Head of caudate nucleus (tissue), 42 donors: Measurements from ENCODE around the gene TECTB.

Source experiments
- DNase-seq, 42 donors: peaks; one replicate each; pipeline versions ENCODE4 v3.0.0 to v3.0.0-alpha.2; 2020 to 2021; ENCODE audit warnings: mixed read lengths in 7 of 42
- intact Hi-C: fragments of 100-400 bp; cut with DNase I; formaldehyde crosslinking; loops from one replicate; pipeline ENCODE4 v1.15.0; 2022

The TECTB gene

DNA sequence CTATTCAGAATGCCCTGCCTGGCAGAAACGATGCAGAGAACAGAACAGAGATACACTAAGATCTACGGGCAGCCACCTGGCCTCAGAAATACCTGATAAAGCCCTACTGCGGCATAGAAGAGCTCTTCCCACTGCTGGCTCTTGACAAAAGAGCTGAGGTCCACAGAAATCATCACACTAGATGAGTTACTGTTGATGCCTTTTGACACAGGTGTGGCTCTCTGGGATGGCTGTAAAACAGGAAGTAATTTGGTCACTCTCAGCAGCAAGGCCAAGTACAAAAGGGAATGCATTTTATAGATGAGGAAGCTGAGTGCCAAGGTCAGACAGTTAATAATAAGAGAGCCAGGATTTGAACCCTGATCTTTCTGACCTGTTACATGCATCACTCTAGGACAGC lies 55.8 kb downstream of the TECTB start:
- intact Hi-C loops: no loop called here
- DNase-seq: peak in 1 of 42 donors; percentile 15

DNA sequence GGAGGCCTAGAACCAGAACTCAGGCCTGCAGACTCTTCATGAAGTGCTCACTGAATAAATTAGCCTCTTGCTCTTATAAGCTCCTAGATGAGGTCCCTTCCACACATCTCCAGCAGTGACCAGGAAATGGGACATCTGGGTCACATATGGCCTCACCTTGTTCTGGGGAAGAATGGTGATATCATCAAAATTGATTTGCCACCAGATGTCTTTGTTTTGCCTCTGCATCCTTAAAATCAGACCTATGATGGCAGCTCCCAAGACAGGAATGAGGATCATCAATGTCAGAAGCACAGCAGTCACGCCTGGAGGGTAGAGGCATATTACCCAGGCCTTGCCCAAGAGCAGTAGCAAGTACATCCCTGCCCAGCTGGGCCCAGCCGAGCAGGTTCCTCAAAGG lies 57.4 kb downstream of the TECTB start:
- DNase-seq: peak in 1 of 42 donors; percentile 17
- intact Hi-C loops: no loop called here

DNA sequence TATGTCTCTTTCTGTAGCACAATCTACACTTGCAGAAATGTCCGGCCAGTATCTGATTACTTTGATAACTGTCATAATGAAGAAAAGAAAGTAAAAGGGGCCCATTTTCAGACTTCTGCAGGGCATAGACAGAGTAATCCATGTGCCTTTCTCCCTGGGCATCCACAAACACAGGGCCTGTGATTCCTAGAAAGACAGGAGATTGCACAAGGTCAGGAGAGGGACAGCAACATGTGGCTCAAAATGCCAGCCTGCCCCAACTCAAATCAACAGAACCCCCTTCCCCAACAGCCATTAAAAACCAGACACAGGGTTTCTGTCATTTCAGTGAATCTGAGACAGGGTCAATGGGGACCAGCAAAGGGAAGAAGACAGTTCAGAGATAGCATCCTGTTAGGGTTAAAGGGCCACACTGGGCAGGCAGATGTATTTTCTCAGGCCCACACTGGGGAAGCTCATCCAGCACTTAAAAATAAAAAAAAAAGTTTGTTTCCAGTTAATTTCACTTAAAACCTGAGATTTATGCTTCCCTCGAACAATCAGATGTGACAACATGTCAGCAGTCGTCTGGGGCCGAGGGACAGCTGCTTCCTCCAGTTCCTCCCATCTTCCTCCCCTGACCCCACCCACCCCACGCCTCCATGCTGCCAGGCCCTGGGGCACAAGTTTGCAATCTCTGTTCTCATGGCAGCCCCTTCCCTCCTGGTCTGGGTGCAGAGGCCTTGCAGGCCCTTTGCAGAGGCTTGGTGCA lies 60.0 kb downstream of the TECTB start:
- intact Hi-C loops: no loop called here
- DNase-seq: peak in 1 of 42 donors; percentile 30

DNA sequence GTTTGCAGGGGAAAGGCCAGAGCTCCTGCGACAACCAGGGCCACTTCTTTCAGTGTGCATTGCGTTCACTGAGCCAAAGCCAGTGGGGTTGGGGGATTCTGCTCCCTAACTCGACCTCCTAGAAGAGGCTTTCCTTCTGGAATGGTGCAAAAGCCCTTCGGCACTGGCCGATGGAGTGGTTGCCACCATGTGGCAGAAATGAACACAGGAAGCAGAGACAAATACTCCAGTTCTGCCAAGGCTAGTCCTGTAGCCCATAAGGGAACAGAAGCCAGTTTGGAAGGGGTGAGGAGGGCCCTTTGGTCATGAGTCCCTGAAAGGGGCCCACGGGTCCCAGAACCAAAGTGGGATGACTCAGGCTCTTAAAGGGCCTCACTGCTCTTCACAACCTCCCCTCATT lies 61.1 kb downstream of the TECTB start:
- intact Hi-C loops: no loop called here
- peak in 1 of 42 donors; percentile 32 for DNase-seq

DNA sequence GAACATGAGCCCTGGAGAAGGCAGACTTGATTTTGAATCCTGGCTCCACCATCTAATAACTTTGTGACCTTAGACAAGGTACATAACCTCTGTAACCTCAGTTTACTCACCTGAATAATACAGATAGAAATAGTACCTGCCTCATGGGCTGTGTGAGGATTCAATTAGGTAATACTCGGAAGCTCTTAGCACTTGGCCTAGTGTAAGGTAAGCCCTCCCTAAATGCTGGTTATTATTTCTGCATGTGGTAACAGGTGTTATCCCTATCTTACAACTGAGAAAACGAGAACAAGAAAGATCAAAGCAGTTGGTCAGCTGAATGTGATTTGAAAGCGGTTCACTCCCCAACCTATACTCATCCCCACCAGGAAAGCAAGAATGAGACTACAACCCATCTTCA lies 62.0 kb downstream of the TECTB start:
- no peak for DNase-seq
- intact Hi-C loops: no loop called here

DNA sequence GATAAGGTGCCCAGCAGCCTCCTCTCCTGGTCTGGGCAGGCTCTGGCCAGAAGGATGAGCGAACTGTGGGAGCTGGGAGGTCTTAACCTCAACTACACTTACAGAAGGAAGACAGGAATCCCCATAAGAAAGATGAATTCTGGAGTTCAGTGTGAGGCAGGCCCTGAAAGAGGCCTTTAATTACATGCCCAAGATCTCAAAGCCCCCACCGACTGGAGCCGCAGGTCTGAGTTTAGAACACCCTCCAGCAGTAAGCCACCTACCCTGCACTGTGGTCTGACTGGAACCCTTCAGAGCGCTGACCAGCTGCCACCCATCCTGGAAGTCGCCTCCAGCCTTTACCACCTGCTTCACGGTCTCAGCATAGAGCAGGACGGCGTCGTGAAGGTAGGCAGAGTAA lies 62.5 kb downstream of the TECTB start:
- intact Hi-C loops: no loop called here
- DNase-seq: peak in 1 of 42 donors; percentile 17

DNA sequence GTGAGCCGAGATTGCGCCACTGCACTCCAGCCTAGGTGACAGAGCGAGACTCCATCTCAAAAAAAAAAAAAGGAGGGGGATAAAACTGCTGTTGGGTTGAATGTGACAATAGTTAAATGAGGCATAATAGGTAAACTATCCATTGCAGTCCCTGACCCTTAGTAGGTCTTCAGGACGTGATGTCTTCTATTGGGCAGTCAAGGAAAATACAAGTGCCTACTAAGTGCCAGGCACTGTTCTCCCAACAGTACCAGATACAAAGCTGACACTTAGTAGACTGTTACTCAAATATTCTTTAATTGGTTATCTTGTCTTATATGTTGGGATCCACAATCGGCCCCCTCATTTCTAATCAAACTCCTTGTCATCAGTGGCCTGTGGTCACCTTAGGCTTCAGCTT lies 63.6 kb downstream of the TECTB start:
- intact Hi-C loops: no loop called here
- DNase-seq: no peak

DNA sequence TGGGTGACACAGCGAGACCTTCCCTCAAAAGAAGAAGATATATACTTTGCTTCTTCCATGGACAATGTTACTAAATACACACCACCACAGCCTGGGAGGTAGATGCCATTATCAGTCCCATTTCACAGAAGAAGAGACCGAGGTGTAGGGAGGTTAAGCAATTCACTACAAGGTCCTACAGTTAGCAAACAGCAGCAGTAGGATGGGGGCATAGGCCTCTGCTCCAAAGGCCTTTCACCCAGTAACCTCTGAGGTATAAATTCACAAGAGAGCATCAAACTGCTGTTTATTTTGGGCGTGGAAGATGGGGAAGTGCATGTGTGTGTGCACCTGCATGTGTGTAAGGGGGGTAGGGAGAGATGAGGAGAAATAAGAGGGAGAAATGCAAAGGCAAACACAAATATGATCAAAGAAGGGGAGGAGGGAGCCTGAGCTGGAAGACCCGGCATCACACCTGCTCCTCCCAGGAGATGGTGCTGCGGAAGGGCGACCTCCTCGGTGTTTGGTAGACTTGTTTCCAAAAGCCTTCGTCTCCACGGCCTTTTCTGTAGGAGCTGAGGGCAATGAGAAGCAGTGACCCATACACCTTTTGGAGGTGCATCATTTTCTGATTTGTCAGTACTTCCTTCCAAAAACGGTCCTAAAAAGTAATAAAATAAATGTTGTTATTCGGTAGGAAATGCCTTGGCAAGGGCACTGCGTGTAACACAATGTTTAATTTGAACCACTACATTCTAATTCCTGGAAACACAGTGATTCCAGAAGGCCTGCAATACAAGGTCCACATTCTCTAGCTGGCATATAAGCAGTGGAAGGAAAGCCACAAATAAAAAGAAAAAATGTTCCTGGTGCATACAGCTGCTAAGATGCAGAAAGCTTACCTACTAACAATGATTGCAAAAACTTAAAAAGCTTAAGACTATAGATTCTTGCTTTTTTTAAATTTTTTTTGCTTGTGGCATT lies 64.8 kb downstream of the TECTB start:
- intact Hi-C loops: no loop called here

DNA sequence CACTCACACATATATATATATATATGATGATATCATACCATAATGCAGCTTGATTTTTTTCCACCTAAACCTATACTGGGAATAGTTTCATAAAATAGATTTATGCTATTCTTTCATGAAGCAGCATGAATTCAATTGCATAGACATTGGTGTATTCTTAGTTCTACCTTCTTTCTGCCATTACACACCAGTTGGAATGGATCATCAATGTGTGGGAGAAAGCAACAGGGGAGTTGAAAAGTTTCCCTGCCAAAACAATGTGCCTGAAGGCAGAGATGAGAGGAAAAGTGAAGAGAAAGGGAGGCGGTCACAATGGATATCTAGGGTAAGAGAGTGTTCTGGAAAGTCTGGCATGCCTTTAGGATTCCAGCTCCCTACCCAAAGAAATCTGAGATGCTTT lies 65.6 kb downstream of the TECTB start:
- no peak for DNase-seq
- intact Hi-C loops: no loop called here

More for the DNA sequence above, 64.8 kb downstream of the TECTB start:
- DNase-seq: peak in 1 of 42 donors; percentile 28

DNA sequence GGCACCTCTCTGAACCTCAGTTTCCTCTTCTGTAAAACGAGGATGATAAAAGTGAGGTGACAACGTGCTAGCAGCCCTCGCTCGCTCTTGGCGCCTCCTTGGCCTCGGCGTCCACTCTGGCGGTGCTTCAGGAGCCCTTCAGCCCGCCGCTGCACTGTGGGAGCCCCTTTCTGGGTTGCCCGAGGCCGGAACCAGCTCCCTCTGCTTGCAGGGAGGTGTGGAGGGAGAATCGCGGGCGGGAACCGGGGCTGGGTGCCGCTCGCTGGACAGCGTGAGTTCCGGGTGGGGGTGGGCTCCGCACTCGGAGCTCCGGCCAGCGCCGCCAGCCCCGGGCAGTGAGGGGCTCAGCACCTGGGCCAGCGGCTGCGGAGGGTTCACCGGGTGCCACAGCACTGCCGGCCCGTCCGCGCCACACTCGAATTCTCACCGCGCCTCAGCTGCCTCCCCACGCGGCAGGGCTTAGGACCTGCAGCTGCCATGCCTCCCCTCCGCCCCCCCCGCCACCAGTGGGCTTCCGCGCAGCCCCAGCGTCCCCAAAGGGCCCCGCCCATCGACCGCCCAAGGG lies 66.4 kb downstream of the TECTB start:
- intact Hi-C loops: no loop called here
- DNase-seq: peak in 1 of 42 donors; percentile 25

DNA sequence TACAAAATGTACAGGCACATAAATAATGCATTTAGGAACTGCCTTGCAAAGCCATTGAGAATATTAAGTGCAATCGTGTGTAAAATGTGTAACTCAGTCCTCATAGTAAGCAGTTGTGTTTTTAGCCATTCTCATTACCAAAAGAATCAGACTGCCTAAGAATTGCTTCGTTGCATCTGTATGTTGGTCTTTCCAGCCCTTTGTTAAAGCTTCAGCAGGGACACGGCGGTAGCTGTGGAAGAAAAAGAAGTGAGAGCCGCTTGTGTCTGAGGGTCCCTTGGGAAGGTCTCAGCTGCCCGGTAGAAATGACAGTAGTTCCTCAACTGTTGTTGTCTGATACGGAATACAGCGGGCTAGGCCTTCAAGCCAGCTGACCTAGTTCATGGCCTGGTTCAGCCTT lies 67.9 kb downstream of the TECTB start:
- intact Hi-C loops: no loop called here
- DNase-seq: no peak

DNA sequence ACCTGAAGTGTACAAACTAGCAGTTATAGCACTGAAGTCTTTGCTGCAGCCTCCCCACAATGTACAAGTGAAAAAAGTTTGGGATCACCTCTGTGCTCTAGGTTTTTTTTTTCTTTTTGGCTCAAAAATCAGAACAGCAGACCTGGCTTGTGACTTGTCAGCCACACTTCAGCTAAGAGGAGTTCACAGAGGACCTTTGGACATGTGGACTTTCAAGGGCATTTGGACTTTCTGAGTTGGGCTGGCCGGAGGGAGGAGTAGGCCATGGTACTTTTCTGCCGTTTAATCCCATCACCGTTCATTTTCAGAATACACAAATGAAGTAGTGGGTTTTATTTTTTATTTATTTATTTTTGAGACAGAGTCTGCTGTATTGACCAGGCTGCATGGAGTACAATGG lies 68.8 kb downstream of the TECTB start:
- DNase-seq: peak in 1 of 42 donors; percentile 32
- intact Hi-C loops: no loop called here

DNA sequence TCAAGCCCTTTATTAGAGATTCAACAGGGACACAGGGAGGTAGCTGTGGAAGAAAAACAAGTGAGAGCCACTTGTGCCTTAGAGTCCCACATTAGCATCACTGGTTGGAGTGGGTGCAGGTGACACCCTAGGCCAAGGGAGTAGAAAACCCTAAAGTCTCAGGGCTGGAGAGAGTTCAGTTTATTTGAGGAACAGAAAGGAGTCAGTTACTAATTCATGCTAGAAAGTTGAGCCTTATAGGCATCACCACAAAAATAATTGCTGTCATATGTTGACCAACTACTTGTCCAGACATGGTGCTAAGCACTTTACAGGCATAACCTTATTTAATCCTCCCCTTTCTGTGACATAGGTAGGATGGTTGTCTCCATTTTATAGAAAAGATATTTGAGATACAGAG lies 69.8 kb downstream of the TECTB start:
- no peak for DNase-seq
- intact Hi-C loops: no loop called here
